Measurements from ENCODE around the gene ICAM5. TPM values are rescaled to one million over a fixed set of nuclear protein-coding genes. Genes with fewer than 3 reads are reported as not detected.
"Not testable (repeated sequence)": the region's sequence is repeated elsewhere in the genome, so short reads cannot be mapped to it uniquely, and the experiment has no call there.

Gene ICAM5
- total RNA-seq, 2 donors from 2014 or later = 0.76 to 1.1 TPM

DNA sequence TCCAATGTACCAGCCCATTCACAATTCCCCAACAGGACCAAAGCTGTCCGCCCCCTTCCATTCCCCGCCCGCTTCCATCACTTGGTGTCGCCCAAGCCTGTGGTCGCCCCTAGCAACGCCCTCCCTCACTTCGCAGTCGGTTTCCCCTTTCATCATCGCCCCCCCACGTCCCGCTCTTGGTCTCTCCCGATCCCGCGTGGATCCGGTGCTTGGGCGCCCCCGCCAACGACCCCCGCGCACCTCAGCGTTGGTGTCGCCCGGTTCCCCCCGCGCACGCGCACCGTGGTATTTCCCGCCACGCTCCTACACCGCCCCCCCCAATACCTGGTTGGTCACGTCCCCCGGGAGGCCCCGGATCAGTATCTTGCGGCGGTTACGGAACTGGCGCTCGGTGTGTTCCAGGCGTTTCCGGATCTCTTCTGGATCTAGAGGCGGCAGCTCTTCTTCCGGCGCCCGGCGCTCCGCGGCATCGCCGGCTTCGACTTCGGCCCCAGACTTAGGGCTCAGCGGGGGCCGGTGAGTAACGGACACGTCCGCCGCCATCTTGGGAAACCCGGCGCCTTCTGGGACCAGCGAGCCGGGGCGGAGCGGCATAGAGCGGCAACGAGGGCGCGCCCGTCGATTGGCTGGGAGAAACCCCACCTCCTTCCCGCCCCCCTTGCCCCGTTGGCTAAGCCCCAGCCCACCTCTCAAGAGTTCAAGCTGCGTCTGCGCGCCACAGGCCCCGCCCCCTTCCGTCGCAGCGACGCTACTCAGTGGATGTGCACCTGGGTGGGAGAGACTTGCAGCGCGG lies 43.4 kb downstream of the ICAM5 start, which contains the start of gene RAVER1:
TSS of gene RAVER1 (minus strand) at position 565 of the 793 bp plus-strand sequence. CDS start at position 543, 22 bp downstream.
- intact Hi-C loops (cut with DNase I, micrococcal nuclease) = no loop called here
- DNase-seq (peak; percentile 98 to 99), ATAC-seq (peak; percentile 81)

DNA sequence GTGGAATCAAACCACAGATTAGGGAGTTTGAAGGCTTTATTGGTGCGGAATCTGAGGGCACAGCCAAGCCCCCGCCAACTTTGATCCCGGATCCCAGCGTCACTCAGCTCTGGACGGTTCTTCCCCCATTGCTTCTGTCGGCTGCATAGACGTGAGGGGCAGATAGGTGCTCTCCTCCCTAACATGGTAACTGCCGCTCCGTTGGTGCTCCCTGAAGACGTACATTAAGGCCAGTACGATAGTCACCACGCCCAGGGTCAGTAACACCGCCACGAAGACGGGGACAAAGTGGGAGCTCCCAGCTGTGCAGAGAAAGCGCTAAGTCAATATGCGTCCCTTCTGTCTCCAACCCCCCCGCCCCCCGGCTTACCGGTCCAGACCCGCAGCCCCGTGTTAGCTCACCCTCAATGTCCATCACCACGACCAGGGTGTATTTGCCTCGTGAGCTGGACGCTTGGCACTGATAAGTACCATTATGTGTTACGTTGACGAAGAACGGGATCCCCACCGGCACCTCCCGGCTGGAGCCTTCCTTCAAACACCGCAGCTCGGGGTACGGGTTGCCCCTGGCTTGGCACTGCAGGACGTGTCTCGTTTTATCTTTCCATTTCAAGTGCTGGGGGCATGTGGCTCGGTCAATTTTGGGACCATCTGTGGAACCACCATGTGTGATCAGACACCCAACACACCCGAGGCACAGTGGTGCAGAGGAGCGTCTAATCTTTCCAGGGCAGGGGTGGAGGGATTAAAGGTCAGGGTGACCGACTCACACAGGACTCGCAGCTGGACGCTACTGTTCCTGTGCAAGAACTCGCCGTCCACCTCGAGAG lies 44.2 kb downstream of the ICAM5 start:
- intact Hi-C loops (cut with DNase I, micrococcal nuclease) = no loop called here
- ATAC-seq = peak; percentile 7
- DNase-seq = no peak

DNA sequence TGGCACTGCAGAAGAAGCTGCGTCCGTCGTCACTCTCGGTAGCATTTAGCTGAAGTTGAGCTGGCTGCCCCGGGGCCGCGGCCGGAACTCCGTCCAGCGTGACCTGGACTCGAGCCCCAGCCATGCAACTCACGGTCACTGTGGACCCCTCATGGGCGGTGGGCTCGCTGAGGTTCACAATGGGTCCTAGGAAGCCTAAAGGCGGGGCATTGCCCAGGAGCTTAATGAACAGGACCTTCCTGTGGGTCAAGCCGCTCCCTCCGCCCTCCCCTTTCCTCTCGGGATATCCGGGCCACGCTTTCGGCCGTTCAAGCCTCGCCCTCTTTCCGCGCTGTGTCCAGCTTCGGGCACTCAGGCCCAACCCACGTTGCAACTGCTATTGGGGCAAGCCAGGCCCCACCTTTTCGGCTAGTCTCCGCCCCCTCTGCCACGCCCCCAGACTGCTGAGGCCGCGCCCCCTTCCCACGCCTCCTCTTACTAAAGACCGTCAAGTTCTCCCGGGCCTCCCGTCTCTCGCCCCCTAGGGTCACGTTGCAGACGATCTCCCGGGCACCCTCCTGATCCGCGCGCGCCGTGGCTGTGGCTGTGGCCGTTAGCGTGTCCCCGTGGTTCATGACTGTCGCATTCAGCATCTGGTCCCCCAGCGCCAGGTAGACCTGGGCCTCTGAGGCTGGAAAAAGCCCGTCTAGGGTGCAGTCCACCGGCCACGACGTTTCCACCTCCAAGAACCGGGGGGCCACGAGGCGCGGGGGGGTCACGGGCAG lies 45.0 kb downstream of the ICAM5 start:
- peak; percentile 72 for ATAC-seq
- DNase-seq = peak; percentile 96 to 97
- intact Hi-C loops (cut with DNase I, micrococcal nuclease) = no loop called here

DNA sequence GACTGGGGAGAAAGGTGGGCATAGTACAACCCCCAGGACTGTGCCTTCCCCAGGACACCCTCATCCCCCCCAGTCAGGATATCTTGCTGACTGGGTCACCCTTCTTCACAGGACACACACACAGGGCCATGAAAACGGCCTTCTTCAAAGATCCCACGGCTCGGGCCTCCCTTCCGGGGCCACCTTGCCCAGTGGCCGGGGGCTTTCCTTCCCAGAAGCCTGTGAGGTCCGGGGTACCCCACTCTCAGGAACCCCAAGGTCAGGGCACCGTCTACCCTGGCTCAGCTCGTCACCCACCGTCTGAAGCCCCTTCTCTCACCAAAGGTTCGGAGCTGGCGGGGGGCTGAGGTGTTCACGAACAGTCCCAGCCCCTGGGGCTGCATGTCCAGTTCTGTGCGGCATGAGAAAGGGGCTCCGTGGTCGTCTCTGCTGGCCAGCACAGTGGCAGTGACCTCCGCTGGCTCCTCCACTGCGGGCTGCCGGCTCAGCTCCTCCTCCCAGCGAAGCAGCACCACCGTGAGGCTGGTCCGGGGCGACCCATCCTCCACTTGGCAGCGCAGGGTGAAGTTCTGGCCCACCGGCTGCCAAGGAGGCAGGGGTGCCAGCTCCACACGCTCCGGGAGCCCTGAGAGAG lies 45.7 kb downstream of the ICAM5 start:
- DNase-seq = no peak
- ATAC-seq = no peak
- intact Hi-C loops (cut with DNase I, micrococcal nuclease) = no loop called here

DNA sequence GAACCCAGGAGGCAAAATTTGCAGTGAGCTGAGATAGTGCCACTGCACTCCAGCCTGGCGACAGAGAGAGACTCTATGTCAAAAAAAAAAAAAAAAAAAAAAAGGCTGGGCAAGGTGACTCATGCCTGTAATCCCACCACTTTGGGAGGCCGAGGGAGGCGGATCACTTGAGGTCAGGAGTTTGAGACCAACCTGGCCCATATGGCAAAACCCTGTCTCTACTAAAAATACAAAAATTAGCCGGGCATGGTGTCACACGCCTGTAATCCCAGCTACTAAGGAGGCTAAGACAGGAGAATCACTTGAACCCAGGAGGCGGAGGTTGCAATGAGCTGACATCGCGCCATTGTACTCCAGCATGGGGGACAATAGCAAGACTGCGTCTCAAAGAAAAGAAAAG lies 47.0 kb downstream of the ICAM5 start:
- DNase-seq; intact Hi-C loops (cut with DNase I, micrococcal nuclease); ATAC-seq: not testable (repeated sequence)

DNA sequence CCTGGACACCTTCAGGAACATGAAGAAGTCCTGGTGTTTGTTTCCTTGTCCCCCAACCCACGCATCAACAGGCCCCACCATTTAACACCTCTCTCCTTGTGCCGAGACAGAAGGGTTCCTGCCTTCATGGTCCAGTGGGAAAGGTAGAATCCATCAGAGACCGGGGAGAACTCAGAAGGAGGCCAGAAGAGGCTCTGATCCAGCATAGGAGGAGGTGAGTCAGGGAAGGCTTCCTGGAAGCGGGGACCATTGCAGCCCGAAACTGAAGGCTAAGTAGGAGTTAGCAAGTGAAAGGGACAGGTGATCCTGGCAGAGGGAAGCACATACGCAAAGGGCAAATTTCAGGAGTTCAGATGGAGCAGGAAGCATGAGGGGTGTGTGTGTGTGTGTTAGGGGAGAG lies 49.2 kb downstream of the ICAM5 start:
- intact Hi-C loops (cut with DNase I, micrococcal nuclease) = no loop called here
- ATAC-seq (no peak), DNase-seq (no peak)

DNA sequence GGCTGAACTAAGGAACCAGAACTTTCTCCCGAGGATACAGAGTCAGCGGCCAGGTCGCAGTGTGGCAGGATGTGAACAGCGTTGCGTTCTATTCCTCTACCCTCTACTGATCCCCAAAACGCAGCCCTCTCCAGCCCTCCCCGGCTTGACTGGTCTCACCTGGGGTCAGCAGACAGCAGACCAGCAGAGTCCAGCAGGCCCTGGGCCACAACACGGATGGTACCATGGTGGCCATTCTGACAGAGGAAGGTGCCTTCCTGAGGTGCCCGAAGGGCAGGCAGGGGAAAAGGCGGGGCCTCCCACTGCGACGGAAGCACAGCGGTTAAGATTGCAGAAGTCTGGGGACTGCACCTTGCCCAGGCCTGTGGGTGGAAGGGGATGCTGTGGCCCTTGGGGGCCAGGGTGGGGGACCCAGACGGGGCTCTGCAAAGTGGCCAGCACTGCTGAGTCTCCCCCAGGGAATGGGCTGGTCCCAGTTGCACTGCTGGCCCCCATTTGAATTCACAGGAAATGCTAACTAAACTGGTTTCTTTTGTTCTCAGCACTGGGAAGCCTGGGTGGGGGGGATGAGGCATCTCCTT lies 49.7 kb downstream of the ICAM5 start, which contains the start of gene ICAM3:
TSS of gene ICAM3 (minus strand) at position 245 of the 581 bp plus-strand sequence. CDS start at position 235, 10 bp downstream.
- peak in 1 of 2 donors; percentile 44 for DNase-seq
- ATAC-seq = no peak
- intact Hi-C loops (cut with DNase I, micrococcal nuclease) = no loop called here

DNA sequence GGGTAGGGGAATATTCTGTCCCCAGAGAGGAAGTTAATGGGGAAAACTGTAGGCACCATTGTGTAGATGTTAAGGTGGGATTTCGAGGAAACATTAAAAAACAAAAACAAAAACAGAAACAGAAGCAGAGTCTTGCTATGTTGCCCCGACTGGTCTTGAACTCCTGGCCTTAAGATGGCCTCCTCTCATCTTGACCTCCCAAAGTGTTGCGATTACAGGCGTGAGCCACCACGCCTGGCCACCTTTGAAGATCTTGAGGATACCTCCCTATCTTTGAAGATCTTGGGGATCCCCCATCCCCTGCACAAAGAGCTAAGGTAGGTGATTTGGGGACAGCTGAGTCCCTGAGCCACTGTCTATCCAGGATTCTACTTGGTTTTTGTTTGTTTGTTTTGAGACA lies 50.2 kb downstream of the ICAM5 start:
- no peak for DNase-seq
- intact Hi-C loops (cut with DNase I, micrococcal nuclease) = no loop called here
- no peak for ATAC-seq

DNA sequence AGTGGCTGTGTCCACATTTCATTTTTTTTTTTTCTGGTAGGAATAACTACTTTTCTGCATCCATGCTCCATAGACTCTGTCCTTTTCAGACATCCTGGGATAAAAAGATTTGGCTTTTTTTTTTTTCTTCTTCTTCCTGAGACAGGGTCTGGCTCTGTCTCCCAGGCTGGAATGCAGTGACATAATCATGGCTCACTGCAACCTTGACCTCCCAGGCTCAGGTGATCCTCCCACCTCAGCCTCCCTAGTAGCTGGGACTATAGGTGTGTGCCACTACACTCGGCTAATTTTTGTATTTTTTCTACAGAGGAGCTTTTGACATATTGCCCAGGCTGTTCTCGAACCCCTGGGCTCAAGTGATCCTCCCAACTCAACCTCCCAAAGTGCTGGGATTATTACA lies 53.7 kb downstream of the ICAM5 start:
- DNase-seq (no peak), ATAC-seq (no peak)
- intact Hi-C loops (cut with DNase I, micrococcal nuclease) = no loop called here

DNA sequence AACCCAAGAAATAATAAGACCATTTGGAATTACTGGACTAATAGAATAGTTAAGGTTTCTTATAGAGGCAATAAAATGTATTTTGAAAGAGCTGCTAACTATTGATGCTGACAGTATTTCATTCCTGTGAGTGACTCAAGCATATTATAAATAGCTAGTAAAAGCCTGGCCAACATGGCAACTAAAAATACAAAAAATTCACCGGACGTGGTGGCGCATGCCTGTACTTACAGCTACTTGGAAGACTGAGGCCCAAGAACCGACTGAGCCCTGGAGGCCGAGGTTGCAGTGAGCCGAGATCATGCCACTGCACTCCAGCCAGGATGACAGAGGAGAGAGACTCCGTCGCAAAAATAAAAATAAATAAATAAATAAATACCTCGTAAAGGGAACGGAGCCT lies 55.0 kb downstream of the ICAM5 start:
- DNase-seq (no peak), ATAC-seq (no peak)
- intact Hi-C loops (cut with DNase I, micrococcal nuclease) = no loop called here

Other genes starting within 250 kb of the ICAM5 start
- gene SHFL, start 203.6 kb upstream of the ICAM5 start, total RNA-seq = 10 to 100 TPM; 18.3 to 27.9 TPM
- gene ANGPTL6, start 187.3 kb upstream of the ICAM5 start, total RNA-seq = under 1 TPM; 0.24 to 0.31 TPM
- 10 to 100 TPM; 26.4 to 34.0 TPM for gene PPAN, start 183.6 kb upstream of the ICAM5 start, total RNA-seq
- 10 to 100 TPM; 10.1 to 12.9 TPM for gene P2RY11, start 178.3 kb upstream of the ICAM5 start, total RNA-seq
- 100 to 1,000 TPM; 137 to 142 TPM for gene EIF3G, start 170.1 kb upstream of the ICAM5 start, total RNA-seq
- 10 to 100 TPM; 31.6 to 48.7 TPM for gene DNMT1, start 95.0 kb upstream of the ICAM5 start, total RNA-seq
- gene S1PR2, start 58.6 kb upstream of the ICAM5 start, total RNA-seq = 1 to 10 TPM; 2.3 to 5.2 TPM
- gene MRPL4, start 37.7 kb upstream of the ICAM5 start, total RNA-seq = 10 to 100 TPM; 43.5 to 61.9 TPM
- 1 to 10 TPM; 7.7 to 8.7 TPM for gene ICAM1, start 18.8 kb upstream of the ICAM5 start, total RNA-seq
- gene ICAM4, start 3.0 kb upstream of the ICAM5 start, total RNA-seq = under 1 TPM in 1 of 2 donors, not detected in 1; 0.53 TPM
- gene ZGLP1, start 19.9 kb downstream of the ICAM5 start, total RNA-seq = 1 to 10 TPM; 1.6 to 2.8 TPM
- 10 to 100 TPM; 11.2 to 11.8 TPM for gene FDX2, start 26.1 kb downstream of the ICAM5 start, total RNA-seq
- 10 to 100 TPM; 51.0 to 63.7 TPM for gene RAVER1, start 43.6 kb downstream of the ICAM5 start, total RNA-seq
- 10 to 100 TPM; 29.8 to 30.6 TPM for gene ICAM3, start 49.7 kb downstream of the ICAM5 start, total RNA-seq
- 100 to 1,000 TPM in 1 of 2 donors, 10 to 100 TPM in 1; 91.1 to 104 TPM for gene TYK2, start 90.6 kb downstream of the ICAM5 start, total RNA-seq
- 100 to 1,000 TPM; 129 to 161 TPM for gene CDC37, start 113.6 kb downstream of the ICAM5 start, total RNA-seq
- gene PDE4A, start 130.6 kb downstream of the ICAM5 start, total RNA-seq = 10 to 100 TPM; 13.8 to 14.3 TPM
- 10 to 100 TPM; 52.3 to 54.5 TPM for gene KEAP1, start 213.4 kb downstream of the ICAM5 start, total RNA-seq
- under 1 TPM; 0.15 to 0.20 TPM for gene S1PR5, start 227.5 kb downstream of the ICAM5 start, total RNA-seq

Data from left colon (tissue), 2 donors.